HG02798 (cell line): ENCODE results near the gene MYO1D.

Experiments used
- ATAC-seq: cut with Tn5 transposase; IDR thresholded peaks from one replicate; pipeline ENCODE4 v1.9.1; 2021; ENCODE audit warnings: mild to moderate bottlenecking; ENCODE audit not compliant: unreplicated experiment, poor library complexity

The MYO1D gene

DNA sequence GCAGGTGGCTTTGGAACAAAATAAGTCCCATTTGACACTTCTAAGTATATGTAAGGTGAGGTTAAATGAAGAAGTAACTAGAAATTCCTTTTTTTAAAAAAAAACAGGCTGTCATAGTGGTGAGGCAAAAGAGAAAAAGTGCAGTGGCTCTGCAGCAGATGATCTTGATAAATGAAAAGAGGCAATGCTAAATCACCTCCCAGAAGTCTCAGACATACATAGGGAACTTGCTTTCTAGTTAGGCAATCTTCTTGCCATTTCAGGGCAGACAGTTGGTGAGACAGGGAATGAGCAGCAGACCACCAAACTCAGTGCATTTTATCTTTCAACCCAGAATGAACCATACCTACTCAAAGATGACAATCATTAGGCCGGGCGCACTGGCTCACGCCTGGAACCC is 90.8 kb downstream of the MYO1D start:
- no peak for ATAC-seq

- no peak for ATAC-seq
These were observed 92.8 kb downstream of the MYO1D start for GRCh38 chr17:32784113-32784512.

- no peak for ATAC-seq
These were observed 93.3 kb downstream of the MYO1D start for GRCh38 chr17:32783602-32784001.

DNA sequence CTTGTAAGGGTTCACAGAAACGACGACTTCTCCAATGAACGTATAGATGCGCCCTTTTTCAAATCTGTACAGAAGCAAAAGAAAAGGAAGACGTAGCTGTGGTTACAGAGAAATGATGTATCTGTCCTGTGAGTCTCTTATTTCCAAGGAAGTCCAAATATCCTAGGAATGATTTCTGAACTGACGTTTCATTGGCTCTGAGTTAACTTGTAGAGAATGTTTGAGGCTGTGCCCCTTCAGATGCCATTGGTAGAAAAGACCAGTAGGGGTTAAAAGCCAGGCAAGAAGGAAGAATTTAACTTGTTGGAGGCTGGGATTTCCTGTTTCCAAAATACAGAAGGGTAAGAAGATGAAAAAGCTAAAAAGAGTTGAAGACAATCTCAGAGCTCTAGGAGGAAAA is 96.2 kb downstream of the MYO1D start:
- ATAC-seq, result no peak

DNA sequence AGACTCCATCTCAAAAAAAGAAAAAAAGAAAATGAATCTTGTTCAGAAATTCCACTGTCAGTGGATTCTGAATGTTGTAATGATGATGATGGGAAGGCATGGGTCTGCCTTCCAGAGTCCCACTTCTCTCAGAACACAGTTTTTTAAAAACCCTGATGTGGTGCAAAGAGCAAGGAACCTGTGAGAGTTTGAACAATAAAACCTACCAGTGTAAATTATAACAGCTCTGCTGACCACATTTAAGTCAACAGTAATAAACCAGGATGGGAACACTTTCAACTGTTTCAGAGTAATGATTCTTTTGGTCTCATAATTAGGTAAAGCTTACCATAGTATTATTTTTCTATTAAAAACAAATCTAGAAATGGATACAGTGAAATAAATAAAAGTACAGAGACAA is 99.0 kb downstream of the MYO1D start:
- no peak for ATAC-seq

DNA sequence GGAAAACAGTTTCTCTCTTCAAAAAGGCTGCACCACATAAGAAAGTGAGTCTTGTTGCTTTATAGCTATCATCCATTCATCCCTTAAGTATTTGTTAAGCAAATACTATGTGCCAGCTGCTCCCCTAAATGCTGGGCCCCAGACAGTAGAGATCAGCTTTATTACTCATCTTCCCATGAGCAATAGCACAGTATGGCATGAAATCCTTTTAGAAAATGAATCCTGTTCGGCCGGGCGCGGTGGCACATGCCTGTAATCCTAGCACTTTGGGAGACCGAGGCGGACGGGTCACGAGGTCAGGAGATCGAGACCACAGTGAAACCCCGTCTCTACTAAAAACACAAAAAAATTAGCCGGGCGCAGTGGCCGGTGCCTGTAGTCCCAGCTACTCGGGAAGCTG is 99.5 kb downstream of the MYO1D start:
- ATAC-seq, result no peak

DNA sequence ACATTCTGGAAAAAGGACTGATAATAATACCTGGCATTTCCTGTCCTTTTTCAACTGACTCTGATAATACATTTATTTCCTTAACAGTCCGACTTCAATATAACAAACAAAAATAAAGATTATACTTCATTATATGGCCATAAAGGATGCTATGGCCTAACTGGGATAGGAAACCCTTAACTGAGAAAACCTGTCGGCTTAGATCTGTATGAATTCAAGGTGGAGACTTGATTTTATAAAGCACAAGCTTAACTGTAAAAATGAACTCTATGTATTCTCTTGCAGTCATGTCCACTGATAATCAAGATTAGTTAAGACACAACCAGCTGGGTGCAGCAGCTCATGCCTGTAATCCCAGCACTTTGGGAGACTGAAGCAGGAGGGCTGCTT is 102.2 kb downstream of the MYO1D start:
- ATAC-seq, result no peak

DNA sequence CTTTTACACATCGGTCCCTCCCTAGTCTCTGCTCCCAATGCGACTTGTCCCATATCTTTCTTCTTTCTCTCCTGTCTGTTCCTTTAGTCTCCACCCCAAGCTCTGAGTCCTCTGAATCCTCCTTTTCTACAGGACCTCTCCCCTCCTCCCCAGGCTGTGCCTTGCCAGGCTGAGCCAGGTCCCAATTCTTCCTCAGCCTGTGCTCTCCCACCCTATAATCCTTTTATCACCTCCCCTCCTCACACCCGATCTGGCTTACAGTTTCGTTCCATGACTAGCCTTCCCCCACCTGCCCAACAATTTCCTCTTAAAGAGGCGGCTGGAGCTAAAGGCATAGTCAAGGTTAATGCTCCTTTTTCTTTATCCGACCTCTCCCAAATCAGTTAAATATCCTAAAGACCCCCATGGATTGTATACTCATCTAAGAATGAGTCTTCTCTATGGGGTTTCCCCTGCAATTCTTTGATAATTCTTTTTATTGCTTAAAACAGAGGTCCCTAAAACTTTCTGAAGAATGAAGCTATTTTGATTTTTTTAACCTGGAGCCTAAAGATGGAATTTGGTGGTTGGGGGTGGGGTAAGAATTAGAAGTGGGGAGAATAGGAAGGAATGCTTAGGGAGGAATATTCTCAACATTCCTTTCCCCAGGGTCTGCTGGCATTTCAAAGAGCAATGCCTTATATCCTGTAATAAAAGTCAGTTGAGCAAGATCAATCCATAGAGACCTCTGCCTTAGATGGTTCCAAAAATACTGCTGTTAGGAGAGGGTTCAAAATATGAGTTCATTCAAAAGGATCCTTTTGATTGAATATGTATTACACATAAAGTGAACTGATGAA is 102.8 kb downstream of the MYO1D start:
- no peak for ATAC-seq

- ATAC-seq, result no peak
These were observed 104.4 kb downstream of the MYO1D start for GRCh38 chr17:32772453-32773025.

- ATAC-seq, result no peak
These were observed 105.5 kb downstream of the MYO1D start for GRCh38 chr17:32771396-32771795.

DNA sequence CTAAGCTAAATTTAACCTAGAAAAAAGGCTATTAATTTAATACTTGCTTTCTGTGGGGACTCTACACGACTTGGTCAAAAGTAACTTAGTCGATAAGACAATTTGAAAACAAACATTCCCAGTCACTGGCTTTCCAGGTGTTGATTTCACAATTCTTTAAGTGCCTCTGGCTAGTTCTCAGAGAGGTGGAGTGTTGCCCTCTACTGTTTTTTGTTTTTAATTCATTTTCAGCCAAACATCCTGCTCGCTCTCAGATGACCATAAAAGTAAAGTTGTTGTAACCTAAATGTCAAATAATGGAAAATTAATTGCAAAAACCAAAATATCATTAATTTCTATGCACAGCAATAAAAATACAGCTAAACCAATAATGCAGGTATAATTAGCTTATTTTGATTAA is 107.1 kb downstream of the MYO1D start:
- no peak for ATAC-seq

DNA sequence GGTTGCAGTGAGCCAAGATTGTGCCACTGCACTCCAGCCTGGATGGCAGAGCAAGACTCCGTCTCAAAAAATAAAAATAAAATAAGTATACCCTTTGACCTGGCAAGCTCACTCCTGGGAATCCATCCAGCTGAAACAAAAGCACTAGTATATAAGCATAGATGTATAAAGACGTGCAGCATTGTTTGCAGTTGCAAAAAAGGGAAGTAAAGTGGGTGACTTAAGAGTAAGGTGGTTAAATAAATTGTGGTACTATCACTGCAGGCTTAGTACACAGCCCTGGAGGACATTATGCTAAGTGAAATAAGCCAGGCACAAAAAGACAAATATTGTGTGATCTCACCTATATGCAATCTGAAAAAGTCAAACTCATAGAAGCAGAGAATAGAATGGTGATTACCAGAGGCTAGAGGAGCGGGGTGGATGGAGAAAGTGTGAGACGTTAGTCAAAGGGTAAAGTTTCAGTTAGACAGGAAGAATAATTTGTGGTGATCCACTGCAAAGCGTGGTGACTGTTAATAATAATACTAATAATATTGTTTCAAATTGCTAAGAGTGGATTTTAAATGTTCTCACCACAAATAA is 113.0 kb downstream of the MYO1D start:
- ATAC-seq, result no peak

- no peak for ATAC-seq
These were observed 117.4 kb downstream of the MYO1D start for GRCh38 chr17:32759476-32759875.

DNA sequence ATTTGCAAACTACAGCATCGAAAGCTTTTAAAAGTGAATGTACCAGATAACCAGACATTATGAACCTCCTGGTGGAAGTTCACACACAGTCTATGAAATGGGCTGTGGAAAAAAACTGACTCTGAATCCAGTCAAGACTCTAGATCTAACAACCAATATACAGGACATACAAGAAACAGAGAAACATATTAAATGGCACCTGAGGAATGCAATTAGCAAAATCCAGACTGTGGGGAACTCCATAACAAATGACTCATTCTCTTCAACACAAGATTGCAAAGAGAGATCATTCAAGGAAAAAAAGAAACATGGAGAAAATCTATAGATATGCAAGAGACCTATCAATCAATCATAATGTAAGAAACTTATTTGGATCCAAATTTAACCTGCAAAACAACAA is 119.0 kb downstream of the MYO1D start:
- no peak for ATAC-seq

- ATAC-seq, result no peak
These were observed 120.2 kb downstream of the MYO1D start for GRCh38 chr17:32756696-32757095.

DNA sequence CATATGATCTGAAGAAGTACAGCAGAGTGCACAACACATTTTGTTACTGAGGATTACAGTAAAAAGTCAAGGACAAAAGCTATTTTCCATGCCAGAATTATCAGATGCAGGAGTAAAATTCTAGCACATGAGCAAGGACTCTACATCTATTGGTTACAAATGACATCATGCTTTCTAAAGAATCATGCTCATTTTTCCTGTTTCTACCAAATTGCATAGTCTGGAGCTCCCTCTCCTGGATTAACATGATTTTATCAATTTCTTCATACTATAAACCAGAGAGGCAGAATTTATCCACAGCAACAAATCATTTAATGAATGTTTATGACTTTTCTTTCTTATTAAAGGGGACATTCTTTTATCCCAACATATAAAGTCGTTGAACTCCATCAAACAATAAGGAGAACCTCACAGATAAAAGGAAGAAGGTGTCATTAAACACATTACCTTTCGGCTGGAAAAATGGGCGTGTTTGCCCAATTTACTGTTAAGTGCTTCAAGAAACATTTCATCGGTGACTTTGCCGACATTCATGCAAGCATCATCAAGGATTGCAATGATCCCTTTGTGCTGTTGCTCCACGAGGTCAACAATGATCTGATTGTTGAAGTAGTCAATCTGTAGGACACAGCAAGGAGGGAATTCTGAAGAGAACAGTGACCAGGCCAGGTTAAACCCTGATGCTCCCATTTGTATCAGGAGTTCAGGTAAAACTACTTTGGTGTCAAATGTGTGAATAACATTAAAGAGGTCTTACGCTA is 121.7 kb downstream of the MYO1D start:
- ATAC-seq, result no peak

- ATAC-seq, result no peak
These were observed 124.0 kb downstream of the MYO1D start for GRCh38 chr17:32752934-32753333.

GRCh38 chr17:32747856-32748255 is 129.1 kb downstream of the MYO1D start:
- no peak for ATAC-seq

GRCh38 chr17:32746698-32747097 is 130.2 kb downstream of the MYO1D start:
- no peak for ATAC-seq

GRCh38 chr17:32746280-32746679 is 130.6 kb downstream of the MYO1D start:
- no peak for ATAC-seq
